ENCODE measurements around the gene TMEM154. TPM values are rescaled to one million over a fixed set of nuclear protein-coding genes. Genes with fewer than 3 reads are reported as not detected.
A peak's percentile ranks its signal among the peaks of the same experiment; 100 is the strongest.

Gene TMEM154
- polyA plus RNA-seq, 1 of the 3 experiments (the other 2 are of a cell fraction): 0.58 TPM

GRCh38 chr4:152581536-152582160, 98.1 kb downstream of the TMEM154 start:
- no peaks in the 10 kb centered on the region for H3K9me2 ChIP-seq
- no peaks in the 10 kb centered on the region for H4K20me1 ChIP-seq (ENCODE audit: insufficient read depth)
- no peak for DNase-seq
- no peak overlapping the region for H3K4me3 ChIP-seq (ENCODE audit: low read depth in 2 of 2, low read length in 1 of 2)
- WGBS (ENCODE audit: low lambda C conversion rate): 67% methylated on average over 3 of the region's 3 CpGs
- H2AFZ ChIP-seq (ENCODE audit: low read depth): no peak overlapping the region
- no peaks in the 10 kb centered on the region; a peak in 1 of 4 replicates for H3K4me1 ChIP-seq (ENCODE audit: control insufficient read depth in 1 of 2, insufficient read depth in 2 of 2, low read depth in 1 of 2, low read length in 1 of 2)
- no peak overlapping the region for H3K4me2 ChIP-seq
- H3K79me2 ChIP-seq (ENCODE audit: insufficient read depth): no peaks in the 10 kb centered on the region
- no peaks in the 10 kb centered on the region for H3F3A ChIP-seq (replicated peaks; ENCODE audit: insufficient read depth)
- CTCF ChIA-PET: interaction anchor here (0.7 to 1.2 kb wide), 3 partner anchors 11 to 83 kb away, joined by 3 read pairs; no protein-coding TSS in a partner anchor
- H3K27me3 ChIP-seq (ENCODE audit: insufficient read depth): no peaks in the 10 kb centered on the region
- no peaks in the 10 kb centered on the region for H3K36me3 ChIP-seq (replicated peaks in 1 of 2; ENCODE audit: control insufficient read depth in 1 of 2, insufficient read depth in 2 of 2, low read length in 1 of 2)
- no peak overlapping the region for H3K9ac ChIP-seq
- TF ChIP-seq REST (IDR thresholded peaks at IDR 0.05; ENCODE audit: low read depth, low read length) (no peak), CTCF (IDR thresholded peaks at IDR 0.05) (peak; percentile 19)
- no peaks in the 10 kb centered on the region for H3K9me3 ChIP-seq
- POLR2A ChIA-PET: no interaction called here
- no peak overlapping the region for H3K27ac ChIP-seq (ENCODE audit: low read depth in 2 of 2, low read length in 1 of 2)

- no peaks in the 10 kb centered on the region for H3K79me2 ChIP-seq (ENCODE audit: insufficient read depth)
- H3K36me3 ChIP-seq (replicated peaks in 1 of 2; ENCODE audit: control insufficient read depth in 1 of 2, insufficient read depth in 2 of 2, low read length in 1 of 2): no peaks in the 10 kb centered on the region
- no peak overlapping the region for H3K4me3 ChIP-seq (ENCODE audit: low read depth in 2 of 2, low read length in 1 of 2)
- H4K20me1 ChIP-seq (ENCODE audit: insufficient read depth): no peaks in the 10 kb centered on the region
- no peaks in the 10 kb centered on the region for H3K27me3 ChIP-seq (ENCODE audit: insufficient read depth)
- CTCF ChIA-PET: interaction anchor here (2.9 kb wide), 1 partner anchor 79 kb away, joined by 13 read pairs; no protein-coding TSS in a partner anchor
- WGBS (ENCODE audit: low lambda C conversion rate): 81% methylated on average over 6 of the region's 6 CpGs
- H3K4me2 ChIP-seq: no peak overlapping the region
- H2AFZ ChIP-seq (ENCODE audit: low read depth): no peak overlapping the region
- H3K9ac ChIP-seq: no peak overlapping the region
- no peaks in the 10 kb centered on the region for H3F3A ChIP-seq (replicated peaks; ENCODE audit: insufficient read depth)
- POLR2A ChIA-PET: no interaction called here
- no peaks in the 10 kb centered on the region; a peak in 1 of 4 replicates for H3K4me1 ChIP-seq (ENCODE audit: control insufficient read depth in 1 of 2, insufficient read depth in 2 of 2, low read depth in 1 of 2, low read length in 1 of 2)
- H3K9me2 ChIP-seq: no peaks in the 10 kb centered on the region
- H3K27ac ChIP-seq (ENCODE audit: low read depth in 2 of 2, low read length in 1 of 2): no peak overlapping the region
- DNase-seq: no peak
- TF ChIP-seq TAF1 (IDR thresholded peaks at IDR 0.05; ENCODE audit: borderline replicate concordance, low read depth, low read length) (no peak), EP300 (IDR thresholded peaks at IDR 0.05; ENCODE audit: borderline replicate concordance in 1 of 2, low read depth in 1 of 2, low read length in 1 of 2) (no peak), ZBTB33 (IDR thresholded peaks at IDR 0.05; ENCODE audit: borderline replicate concordance, low read depth) (no peak), SMC3 (IDR thresholded peaks at IDR 0.05; ENCODE audit: low read depth, low read length) (no peak), PBX3 (IDR thresholded peaks at IDR 0.05) (no peak), JUND (IDR thresholded peaks at IDR 0.05) (no peak), USF1 (IDR thresholded peaks at IDR 0.05; ENCODE audit: borderline replicate concordance, low read depth) (no peak), RCOR1 (IDR thresholded peaks at IDR 0.05; ENCODE audit: low read length) (no peak), IRF3 (IDR thresholded peaks at IDR 0.05; ENCODE audit: low read depth, low read length) (no peak), MXI1 (IDR thresholded peaks at IDR 0.05; ENCODE audit: low read depth, low read length) (no peak), NFIC (IDR thresholded peaks at IDR 0.05; ENCODE audit: borderline replicate concordance) (no peak), CHD2 (IDR thresholded peaks at IDR 0.05; ENCODE audit: low read length, partially characterized antibody) (no peak), FOXM1 (IDR thresholded peaks at IDR 0.05; ENCODE audit: low read depth) (no peak)
- H3K9me3 ChIP-seq: no peaks in the 10 kb centered on the region
Measured at GRCh38 chr4:152579916-152580315, 99.9 kb downstream of the TMEM154 start.
